HL-60 (cell line): ENCODE data around the gene POLR3G.

Source experiments
- DNase-seq, 2 experiments: peaks; one replicate each; pipeline ENCODE4 v3.0.0-alpha.2; 2010 to 2020; ENCODE audit warnings: low read depth in 1 of 2, low spot score in 1 of 2
- H3K27ac ChIP-seq: fragments of 250-450 bp; sonication (Bioruptor Pico); replicated peaks from 2 replicates; pipeline ENCODE4 v1.5.1; 2020; ENCODE audit warnings: mild to moderate bottlenecking, moderate library complexity
- H3K27me3 ChIP-seq: fragments of 250-450 bp; sonication (Bioruptor Pico); 2 replicates; pipeline ENCODE4 v1.5.1; 2021; ENCODE audit warnings: mild to moderate bottlenecking, moderate library complexity; ENCODE audit not compliant: insufficient read depth, poor library complexity, severe bottlenecking
- H3K4me3 ChIP-seq: replicated peaks from 2 replicates; pipeline ENCODE4 v1.5.1; 2011; ENCODE audit warnings: mild to moderate bottlenecking, control low read depth, low read length; ENCODE audit not compliant: insufficient read depth
- CTCF ChIP-seq: IDR thresholded peaks from one replicate; pipeline ENCODE4 v1.5.1; 2011; ENCODE audit warnings: low read length, control low read depth, inconsistent platforms; ENCODE audit not compliant: insufficient read depth
- GABPA ChIP-seq: IDR thresholded peaks from 2 replicates; pipeline ENCODE4 v1.6.1; 2012; ENCODE audit warnings: low read depth
- POLR2AphosphoS5 ChIP-seq: IDR thresholded peaks from 2 replicates; pipeline ENCODE4 v1.6.1; 2012; ENCODE audit warnings: low read depth
- REST ChIP-seq: IDR thresholded peaks from 2 replicates; pipeline ENCODE4 v1.6.1; 2012; ENCODE audit warnings: low read depth; ENCODE audit not compliant: insufficient replicate concordance
- SPI1 ChIP-seq: IDR thresholded peaks from 2 replicates; pipeline ENCODE4 v1.6.1; 2012; ENCODE audit warnings: low read depth, mild to moderate bottlenecking, borderline replicate concordance

The POLR3G gene

GRCh38 chr5:90440644-90441043 lies 34.0 kb upstream of the POLR3G start:
- no peak for TF ChIP-seq GABPA
- TF ChIP-seq REST, result no peak
- TF ChIP-seq CTCF, result no peak
- no peak for TF ChIP-seq SPI1
- no peak for TF ChIP-seq POLR2AphosphoS5
- Histone ChIP-seq H3K27ac (no peak overlapping the region), H3K4me3 (no peak overlapping the region), H3K27me3 (no peaks in the 10 kb centered on the region)
- no peak for DNase-seq

- Histone ChIP-seq H3K4me3 (no peak overlapping the region), H3K27ac (no peak overlapping the region), H3K27me3 (no peaks in the 10 kb centered on the region)
- TF ChIP-seq REST (no peak), SPI1 (no peak), GABPA (no peak), CTCF (no peak), POLR2AphosphoS5 (no peak)
- no peak for DNase-seq
Measured at GRCh38 chr5:90446961-90447360, 27.7 kb upstream of the POLR3G start.

- no peak overlapping the region for H3K4me3 ChIP-seq
- no peaks in the 10 kb centered on the region for H3K27me3 ChIP-seq
- TF ChIP-seq SPI1, result no peak
- no peak for TF ChIP-seq GABPA
- no peak for TF ChIP-seq CTCF
- no peak for TF ChIP-seq REST
- no peak for TF ChIP-seq POLR2AphosphoS5
- no peak for DNase-seq
- H3K27ac ChIP-seq, result no peak overlapping the region
Measured at GRCh38 chr5:90461288-90461687, 13.4 kb upstream of the POLR3G start.
